ENCODE measurements around the gene ADAM15.

The ADAM15 gene

DNA sequence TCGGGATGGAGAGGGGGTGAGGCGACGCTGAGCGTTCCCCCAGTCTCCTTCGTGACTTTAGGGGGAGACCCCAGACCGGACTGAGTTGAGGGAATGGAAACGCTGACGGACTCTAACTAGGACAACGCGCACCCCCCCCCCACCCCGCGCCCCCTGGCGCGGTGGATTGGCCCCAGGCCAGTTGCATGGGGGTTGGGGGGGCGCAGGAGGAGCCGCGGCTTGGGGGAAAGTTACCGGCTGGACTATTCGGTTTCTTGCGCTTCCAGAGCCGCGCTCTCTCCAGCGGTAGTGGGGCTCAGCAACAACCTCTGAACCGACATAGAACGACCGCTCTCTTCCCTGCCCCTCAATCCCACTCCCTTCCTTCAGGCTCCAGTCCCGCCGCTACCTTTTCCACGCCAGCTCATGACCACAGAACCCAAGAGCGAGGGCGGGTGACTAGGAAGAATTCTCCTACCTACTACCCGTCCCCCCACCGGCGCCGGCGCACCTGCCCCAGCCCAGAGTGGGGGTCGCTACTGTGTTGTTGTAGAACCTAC, 47.8 kb upstream of the ADAM15 start:
- Mint-ChIP-seq H3K27me3 (ENCODE audit: low read depth) (no peaks in the 10 kb centered on the region), H3K9me3 (no peaks in the 10 kb centered on the region), H3K36me3 (ENCODE audit: low read depth) (no peaks in the 10 kb centered on the region), H3K4me3 (peak overlapping the region; percentile 92 to 96 (median 92)), H3K4me1 (peaks cover 25% of the 10 kb centered on the region), H3K27ac (peak overlapping the region; percentile 69 to 91 (median 79))
- TF ChIP-seq, protein P1, sequence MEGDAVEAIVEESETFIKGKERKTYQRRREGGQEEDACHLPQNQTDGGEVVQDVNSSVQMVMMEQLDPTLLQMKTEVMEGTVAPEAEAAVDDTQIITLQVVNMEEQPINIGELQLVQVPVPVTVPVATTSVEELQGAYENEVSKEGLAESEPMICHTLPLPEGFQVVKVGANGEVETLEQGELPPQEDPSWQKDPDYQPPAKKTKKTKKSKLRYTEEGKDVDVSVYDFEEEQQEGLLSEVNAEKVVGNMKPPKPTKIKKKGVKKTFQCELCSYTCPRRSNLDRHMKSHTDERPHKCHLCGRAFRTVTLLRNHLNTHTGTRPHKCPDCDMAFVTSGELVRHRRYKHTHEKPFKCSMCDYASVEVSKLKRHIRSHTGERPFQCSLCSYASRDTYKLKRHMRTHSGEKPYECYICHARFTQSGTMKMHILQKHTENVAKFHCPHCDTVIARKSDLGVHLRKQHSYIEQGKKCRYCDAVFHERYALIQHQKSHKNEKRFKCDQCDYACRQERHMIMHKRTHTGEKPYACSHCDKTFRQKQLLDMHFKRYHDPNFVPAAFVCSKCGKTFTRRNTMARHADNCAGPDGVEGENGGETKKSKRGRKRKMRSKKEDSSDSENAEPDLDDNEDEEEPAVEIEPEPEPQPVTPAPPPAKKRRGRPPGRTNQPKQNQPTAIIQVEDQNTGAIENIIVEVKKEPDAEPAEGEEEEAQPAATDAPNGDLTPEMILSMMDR (IDR thresholded peaks at IDR 0.05; ENCODE audit: unreplicated experiment in 3 of 3), result no peak

DNA sequence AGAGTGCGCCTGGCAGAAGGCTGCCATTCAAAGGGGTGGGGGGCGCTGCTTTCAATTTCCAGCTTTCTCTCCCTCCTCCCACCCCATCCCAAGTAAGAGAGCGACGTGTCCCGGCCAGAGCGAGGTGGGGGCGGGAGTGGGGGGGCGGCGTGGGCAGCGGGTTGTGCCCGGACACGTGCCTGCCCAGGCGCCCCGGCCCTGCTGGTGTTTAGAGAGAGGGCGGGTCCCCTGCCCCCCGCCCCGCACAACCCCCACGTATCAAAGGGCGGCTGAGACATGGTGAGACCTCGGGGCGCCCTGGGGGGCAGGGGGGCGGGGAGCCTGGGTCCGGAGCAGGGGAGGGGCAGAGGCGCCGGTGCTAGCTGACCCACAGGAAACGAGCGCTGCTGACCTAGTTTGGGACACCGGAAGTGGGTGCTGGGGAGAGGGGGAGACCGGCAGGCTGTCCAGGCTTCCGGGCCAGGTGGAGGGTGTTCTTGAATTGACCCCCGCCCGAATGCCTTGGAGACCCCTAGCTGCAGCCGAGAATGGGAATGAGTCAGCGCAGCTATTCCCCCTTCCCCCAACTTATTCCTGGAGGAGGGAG, 47.3 kb upstream of the ADAM15 start:
- Mint-ChIP-seq H3K27me3 (ENCODE audit: low read depth) (no peaks in the 10 kb centered on the region), H3K9me3 (no peaks in the 10 kb centered on the region), H3K36me3 (ENCODE audit: low read depth) (no peaks in the 10 kb centered on the region), H3K4me3 (peak overlapping the region; percentile 92 to 96 (median 92)), H3K4me1 (peaks cover 24% of the 10 kb centered on the region), H3K27ac (peak overlapping the region; percentile 69 to 91 (median 79))
- TF ChIP-seq, protein P1 (IDR thresholded peaks at IDR 0.05; ENCODE audit: unreplicated experiment in 3 of 3), result no peak

DNA sequence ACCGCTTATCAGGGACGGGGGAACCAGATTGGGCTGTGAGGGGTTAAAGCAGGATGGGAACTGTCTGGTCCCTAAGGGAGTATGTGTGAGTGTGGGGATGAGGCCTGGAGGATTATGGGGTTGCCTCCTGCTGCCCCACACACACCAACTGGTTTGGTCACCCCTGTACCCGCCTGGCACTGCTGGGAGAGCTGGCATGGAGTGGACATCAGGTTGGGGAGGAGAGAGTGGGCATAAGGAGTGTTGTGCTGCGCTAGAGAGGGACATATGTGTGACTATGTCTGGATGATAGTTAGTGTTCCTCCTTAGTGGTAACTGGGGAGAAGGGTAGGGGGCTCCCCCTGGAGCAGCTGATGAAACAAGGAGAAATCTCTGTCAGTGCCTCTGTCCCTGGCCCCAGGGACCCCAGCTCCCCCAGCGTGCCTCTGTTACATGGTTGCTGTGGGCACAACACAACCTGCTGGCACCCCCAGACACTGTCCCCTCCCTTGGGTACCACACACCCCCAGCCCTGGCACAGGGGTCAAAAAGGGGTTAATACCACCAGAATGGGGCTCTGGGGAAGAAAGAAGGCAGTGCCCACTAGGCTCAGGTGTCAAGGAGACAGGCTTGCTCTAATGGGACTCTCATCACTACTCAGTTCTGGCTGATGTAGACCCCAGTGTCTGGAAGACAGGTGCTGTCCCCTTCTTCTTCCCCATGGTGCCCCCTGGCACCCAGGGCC, 46.6 kb upstream of the ADAM15 start:
- H3K4me1 Mint-ChIP-seq, result peaks cover 20% of the 10 kb centered on the region
- H3K36me3 Mint-ChIP-seq (ENCODE audit: low read depth), result no peaks in the 10 kb centered on the region
- peak overlapping the region; percentile 82 to 92 (median 87) for H3K4me3 Mint-ChIP-seq
- peak overlapping the region; percentile 69 to 79 (median 79) for H3K27ac Mint-ChIP-seq
- no peaks in the 10 kb centered on the region for H3K27me3 Mint-ChIP-seq (ENCODE audit: low read depth)
- H3K9me3 Mint-ChIP-seq, result no peaks in the 10 kb centered on the region
- TF ChIP-seq, protein P1 (IDR thresholded peaks at IDR 0.05; ENCODE audit: unreplicated experiment in 3 of 3), result no peak

DNA sequence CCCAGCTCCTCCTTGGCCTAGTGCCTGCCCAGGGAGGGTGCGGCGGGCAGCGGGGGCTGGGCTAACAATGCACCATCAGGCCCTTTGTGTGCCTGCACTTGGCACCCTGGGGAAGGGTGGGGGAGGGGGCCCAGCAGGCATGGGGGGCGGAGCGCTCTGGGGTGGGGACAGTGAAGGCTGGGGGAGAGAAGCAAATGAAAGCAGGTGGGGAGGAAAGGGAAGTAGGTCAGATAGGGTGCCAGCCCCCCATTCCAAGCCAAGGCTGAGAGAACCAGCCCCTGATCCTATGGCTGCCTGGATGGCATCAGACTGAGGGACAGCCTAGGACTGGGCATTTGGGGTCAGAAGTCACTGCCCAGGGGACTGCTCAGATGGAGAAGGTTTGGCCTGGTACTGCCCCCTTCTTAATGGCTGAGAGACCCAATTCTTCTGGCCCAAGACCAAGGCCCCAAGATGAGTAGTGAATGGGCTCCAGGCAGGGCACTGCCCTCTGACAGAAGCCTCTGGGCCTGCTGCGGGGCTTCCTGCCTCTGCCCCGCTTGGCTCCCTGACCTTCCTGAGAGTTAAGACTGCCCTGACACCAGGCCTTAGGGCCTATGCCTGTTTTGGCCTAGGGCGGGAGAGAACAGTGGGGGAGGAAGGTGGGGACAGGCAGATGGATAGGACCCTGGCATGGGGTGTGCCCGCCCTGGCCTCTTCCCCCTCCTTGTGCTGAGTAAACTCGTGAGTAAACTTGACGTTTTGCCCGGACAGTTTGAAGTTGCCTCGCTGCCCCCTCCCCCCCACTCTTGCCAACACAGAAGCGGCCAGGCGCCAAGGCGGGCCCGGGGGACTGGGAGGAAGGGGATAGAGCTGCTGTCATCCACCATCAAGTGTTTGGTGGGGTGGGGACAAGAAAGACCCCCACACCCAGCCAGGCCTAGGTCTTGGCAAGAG, 45.8 kb upstream of the ADAM15 start:
- peaks cover 18% of the 10 kb centered on the region for H3K4me1 Mint-ChIP-seq
- no peaks in the 10 kb centered on the region for H3K27me3 Mint-ChIP-seq (ENCODE audit: low read depth)
- no peak overlapping the region for H3K27ac Mint-ChIP-seq
- H3K9me3 Mint-ChIP-seq, result no peaks in the 10 kb centered on the region
- H3K36me3 Mint-ChIP-seq (ENCODE audit: low read depth), result no peaks in the 10 kb centered on the region
- H3K4me3 Mint-ChIP-seq, result peak overlapping the region; percentile 15 to 48 (median 47)
- TF ChIP-seq, protein P1 (IDR thresholded peaks at IDR 0.05; ENCODE audit: unreplicated experiment in 3 of 3), result no peak

DNA sequence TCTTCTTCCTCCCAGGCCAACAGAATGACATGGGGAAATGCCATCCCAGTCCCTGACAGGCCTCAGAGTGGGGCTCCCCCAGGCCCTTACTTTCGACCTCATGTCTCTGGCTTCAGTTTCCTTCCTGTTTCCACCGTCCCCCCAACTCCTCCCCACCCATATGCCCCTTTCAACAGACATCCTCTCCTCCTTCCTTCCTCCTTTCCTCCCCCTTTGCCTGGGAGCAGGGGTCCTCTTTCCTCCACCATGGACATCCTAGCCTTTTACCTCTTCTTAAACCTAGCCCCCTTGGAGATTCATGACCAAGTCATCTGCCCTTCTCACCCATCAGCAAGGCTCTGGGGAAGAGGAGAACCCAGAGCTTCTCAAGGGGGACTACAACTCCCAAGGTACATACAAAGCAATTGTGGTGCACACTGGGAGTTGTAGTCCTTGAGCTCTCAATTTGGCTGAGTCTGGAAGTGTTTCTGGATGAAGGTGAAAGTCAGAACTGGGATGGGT, 44.5 kb upstream of the ADAM15 start:
- Mint-ChIP-seq H3K4me3 (peak overlapping the region; percentile 57 to 73 (median 70)), H3K36me3 (ENCODE audit: low read depth) (no peaks in the 10 kb centered on the region), H3K9me3 (no peaks in the 10 kb centered on the region), H3K27ac (peak overlapping the region; percentile 11 to 47 (median 11)), H3K4me1 (peaks cover 18% of the 10 kb centered on the region), H3K27me3 (ENCODE audit: low read depth) (no peaks in the 10 kb centered on the region)
- TF ChIP-seq, protein P1 (IDR thresholded peaks at IDR 0.05; ENCODE audit: unreplicated experiment in 3 of 3), result no peak

All from nephron (organoid).